Caco-2 (cell line): ENCODE results near the gene HEXIM2. TPM values are rescaled to one million over a fixed set of nuclear protein-coding genes. Genes with fewer than 3 reads are reported as not detected.

Experiments used
- BruUV-seq: library from RNA; stranded (reverse); fragments of 400-500 nt; replicated peaks from 2 replicates; lab custom pipeline; 2021; lab: Mats Ljungman, UMichigan
- CTCF ChIA-PET: fragments of 300-600 bp; sonication (Branson Sonifier 250); formaldehyde crosslinking; loops from one replicate; lab custom pipeline; 2022; ENCODE audit warnings: antibody characterized with exemption; lab: Charles Lee
- POLR2A ChIA-PET: fragments of 300-600 bp; sonication (Branson Sonifier 250); formaldehyde crosslinking; loops from one replicate; lab custom pipeline; 2022; ENCODE audit warnings: antibody characterized with exemption; lab: Charles Lee
- DNase-seq, 2 experiments: peaks; one replicate each; pipeline versions ENCODE4 v3.0.0 to v3.0.0-alpha.2; 2020 to 2022
- H3K27me3 ChIP-seq: replicated peaks from 2 replicates; pipeline ENCODE4 v1.6.0; 2011; ENCODE audit warnings: low read length; ENCODE audit not compliant: control insufficient read depth, insufficient read depth
- H3K36me3 ChIP-seq: 2 replicates; pipeline ENCODE4 v1.5.1; 2011; ENCODE audit warnings: low read length; ENCODE audit not compliant: control insufficient read depth, insufficient read depth
- H3K4me1 ChIP-seq: fragments of 250-450 bp; sonication (Bioruptor Pico); 2 replicates; pipeline ENCODE4 v1.5.1; 2020; ENCODE audit warnings: mild to moderate bottlenecking
- H3K4me3 ChIP-seq: 2 replicates; pipeline ENCODE4 v1.5.1; 2011; ENCODE audit warnings: low read depth, mild to moderate bottlenecking, control low read depth, low read length
- H3K9me3 ChIP-seq: fragments of 250-450 bp; sonication (Bioruptor Pico); 2 replicates; pipeline ENCODE4 v1.5.1; 2020; ENCODE audit warnings: mild to moderate bottlenecking, moderate library complexity
- H3K27ac Mint-ChIP-seq: one replicate; pipeline ENCODE4 v1.8.0; 2022; ENCODE audit warnings: mixed read lengths; ENCODE audit not compliant: unreplicated experiment
- H3K27me3 Mint-ChIP-seq: one replicate; pipeline ENCODE4 v1.8.0; 2022; ENCODE audit warnings: mixed read lengths; ENCODE audit not compliant: insufficient read depth, unreplicated experiment
- H3K36me3 Mint-ChIP-seq: one replicate; pipeline ENCODE4 v1.8.0; 2022; ENCODE audit warnings: mild to moderate bottlenecking, mixed read lengths; ENCODE audit not compliant: insufficient read depth, unreplicated experiment
- H3K4me1 Mint-ChIP-seq: one replicate; pipeline ENCODE4 v1.8.0; 2022; ENCODE audit warnings: low read depth, mixed read lengths; ENCODE audit not compliant: unreplicated experiment
- H3K4me3 Mint-ChIP-seq: one replicate; pipeline ENCODE4 v1.8.0; 2022; ENCODE audit warnings: mild to moderate bottlenecking, moderate library complexity, mixed read lengths; ENCODE audit not compliant: unreplicated experiment
- H3K9me3 Mint-ChIP-seq: one replicate; pipeline ENCODE4 v1.8.0; 2022; ENCODE audit warnings: mixed read lengths; ENCODE audit not compliant: unreplicated experiment
- CTCF ChIP-seq, 2 experiments: fragments of 200-600 bp in 1 of 2; IDR thresholded peaks; 1 replicate in 1 of 2; 2 replicates in 1 of 2; pipeline versions ENCODE4 v1.5.1 to v1.8.0; 2011 to 2022; ENCODE audit warnings: antibody characterized with exemption in 1 of 2, control low read depth in 1 of 2, inconsistent platforms in 1 of 2, low read depth in 1 of 2, low read length in 1 of 2, mild to moderate bottlenecking in 1 of 2, moderate library complexity in 1 of 2; ENCODE audit not compliant: insufficient read depth in 1 of 2, severe bottlenecking in 1 of 2, unreplicated experiment in 1 of 2
- intact Hi-C: fragments of 100-400 bp; cut with micrococcal nuclease; formaldehyde crosslinking; loops from one replicate; pipeline ENCODE4 v1.10.0; 2022; ENCODE audit not compliant: unreplicated experiment
- total RNA-seq: library from RNA; stranded (reverse); gene quantifications from 2 replicates; pipeline ENCODE4 v1.2.3, GENCODE V29; 2022

HEXIM2 gene
- total RNA-seq, 1 experiment from 2014 or later = 12.7 TPM

DNA sequence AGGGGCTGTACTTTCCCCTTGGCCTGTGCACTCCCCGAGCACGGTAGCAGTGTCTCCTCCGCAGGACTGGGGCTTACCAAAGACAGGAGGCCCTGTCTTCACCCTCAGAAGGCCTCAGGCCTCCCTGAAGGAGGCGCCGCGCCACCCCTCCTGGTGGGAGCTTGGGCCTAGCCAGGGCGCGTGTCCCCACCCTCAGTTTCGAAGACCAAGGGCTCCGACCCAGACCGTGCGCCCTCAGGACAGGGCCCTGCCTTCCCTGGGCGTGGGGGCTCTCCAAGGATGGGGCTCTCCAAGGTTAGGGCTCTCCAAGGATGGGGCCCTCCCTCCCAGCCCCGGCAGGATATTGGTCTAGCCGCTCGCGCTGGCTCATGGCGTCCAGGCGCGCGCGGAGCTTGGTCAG, 41.1 kb upstream of the HEXIM2 start:
- ChIA-PET CTCF (interaction anchor here (1.0 kb wide), 1 partner anchor 15 kb away, joined by 7 read pairs; the partner anchor contains the start of gene ACBD4), POLR2A (no interaction called here)
- no peaks in the 10 kb centered on the region for H3K9me3 Mint-ChIP-seq
- no TSS peak for BruUV-seq
- H3K9me3 ChIP-seq = no peaks in the 10 kb centered on the region
- H3K27me3 ChIP-seq = no peaks in the 10 kb centered on the region
- no peaks in the 10 kb centered on the region for H3K27me3 Mint-ChIP-seq
- peaks cover 30% of the 10 kb centered on the region for H3K4me1 ChIP-seq
- no peak for DNase-seq
- no peak for TF ChIP-seq CTCF (IDR thresholded peaks at IDR 0.05; ENCODE audit: insufficient read depth in 1 of 2, low read depth in 1 of 2, low read length in 1 of 2, severe bottlenecking in 1 of 2, unreplicated experiment in 1 of 2)
- peaks cover 37% of the 10 kb centered on the region for H3K36me3 Mint-ChIP-seq
- H3K36me3 ChIP-seq = peaks cover 2% of the 10 kb centered on the region; the same call in 1 of the 2 replicates
- peaks cover 13% of the 10 kb centered on the region for H3K4me1 Mint-ChIP-seq
- intact Hi-C loops = no loop called here
- H3K4me3 ChIP-seq = no peak overlapping the region
- no peak overlapping the region for H3K27ac Mint-ChIP-seq
- no peak overlapping the region for H3K4me3 Mint-ChIP-seq

DNA sequence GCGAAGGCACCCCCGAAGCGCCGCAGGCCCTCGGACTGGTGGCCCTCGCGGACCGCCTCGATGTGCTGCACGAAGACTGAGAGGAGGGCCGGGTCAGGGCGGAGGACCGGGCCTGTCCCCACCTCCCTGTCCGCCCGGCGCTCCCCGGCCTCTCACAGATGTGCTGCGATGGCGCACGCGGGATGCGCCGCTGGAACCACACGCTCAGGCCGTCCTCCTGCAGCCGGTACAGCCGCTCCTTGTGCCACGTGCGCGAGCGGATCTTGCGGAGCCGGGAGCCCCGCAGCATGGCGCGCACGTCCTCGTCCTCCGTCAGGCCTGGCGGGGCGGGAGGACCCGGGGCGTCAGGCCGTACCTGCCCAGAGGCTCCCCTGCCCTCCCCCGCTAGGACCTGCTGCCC, 40.6 kb upstream of the HEXIM2 start:
- POLR2A ChIA-PET = no interaction called here
- H3K27ac Mint-ChIP-seq = no peak overlapping the region
- intact Hi-C loops = no loop called here

DNA sequence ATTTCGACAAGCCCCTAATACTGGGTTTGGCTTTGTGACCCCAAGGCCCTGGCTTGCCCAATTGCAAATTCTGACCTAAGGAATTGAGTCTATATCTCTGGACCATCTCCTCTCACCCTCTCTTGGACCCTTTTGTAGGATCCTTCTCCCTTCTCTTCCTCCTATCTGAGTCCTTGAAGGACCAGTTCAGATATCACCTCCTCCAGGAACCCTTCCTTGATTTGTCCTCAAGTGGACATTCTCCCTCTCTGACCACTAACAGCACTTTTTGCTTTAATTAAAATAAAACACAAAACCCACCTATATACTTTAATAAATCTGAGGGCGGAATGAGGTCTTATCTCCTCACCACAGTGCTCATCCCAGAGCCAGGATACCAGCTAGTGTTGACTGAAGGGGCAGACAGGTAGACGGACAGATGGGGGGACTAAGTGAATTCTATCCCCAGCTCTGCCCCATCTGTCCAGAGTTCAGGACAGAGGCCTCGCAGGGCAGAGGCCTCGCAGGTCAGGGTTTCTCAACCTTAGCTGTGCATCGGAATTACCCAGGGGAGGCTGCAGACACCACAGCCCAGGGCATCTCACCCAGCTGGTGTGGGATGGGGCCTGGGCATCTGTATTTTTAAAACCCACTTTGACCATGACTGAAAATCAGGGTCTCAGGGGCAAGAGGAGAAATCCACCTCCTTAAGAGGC, 38.5 kb upstream of the HEXIM2 start:
- BruUV-seq = no TSS peak
- H3K27me3 Mint-ChIP-seq = no peaks in the 10 kb centered on the region
- no peak overlapping the region for H3K4me3 ChIP-seq
- no peak overlapping the region for H3K4me3 Mint-ChIP-seq
- no peaks in the 10 kb centered on the region for H3K9me3 Mint-ChIP-seq
- H3K4me1 ChIP-seq = peaks cover 46% of the 10 kb centered on the region
- DNase-seq = no peak
- POLR2A ChIA-PET = no interaction called here
- H3K27ac Mint-ChIP-seq = peak overlapping the region; percentile 24
- TF ChIP-seq CTCF (IDR thresholded peaks at IDR 0.05; ENCODE audit: insufficient read depth in 1 of 2, low read depth in 1 of 2, low read length in 1 of 2, severe bottlenecking in 1 of 2, unreplicated experiment in 1 of 2) = no peak
- no peaks in the 10 kb centered on the region for H3K9me3 ChIP-seq
- peaks cover 21% of the 10 kb centered on the region for H3K4me1 Mint-ChIP-seq
- 0 out of 2 replicates have a peak, but pooled peaks cover under 1% of the 10 kb centered on the region for H3K36me3 ChIP-seq
- CTCF ChIA-PET = interaction anchor here (2.7 kb wide), 1 partner anchor 12 kb away, joined by 8 read pairs; the partner anchor contains the start of gene ACBD4
- H3K36me3 Mint-ChIP-seq = peaks cover 39% of the 10 kb centered on the region
- no peaks in the 10 kb centered on the region for H3K27me3 ChIP-seq
- intact Hi-C loops = no loop called here

More for the DNA sequence above, 40.6 kb upstream of the HEXIM2 start:
- Mint-ChIP-seq H3K9me3 (no peaks in the 10 kb centered on the region), H3K4me1 (peaks cover 12% of the 10 kb centered on the region), H3K36me3 (peaks cover 39% of the 10 kb centered on the region), H3K4me3 (no peak overlapping the region), H3K27me3 (no peaks in the 10 kb centered on the region)
- Histone ChIP-seq H3K4me1 (peaks cover 30% of the 10 kb centered on the region), H3K4me3 (no peak overlapping the region), H3K27me3 (no peaks in the 10 kb centered on the region), H3K9me3 (no peaks in the 10 kb centered on the region), H3K36me3 (peaks cover 2% of the 10 kb centered on the region; the same call in 1 of the 2 replicates)
- CTCF ChIA-PET = no interaction called here
- DNase-seq = no peak
- no peak for TF ChIP-seq CTCF (IDR thresholded peaks at IDR 0.05; ENCODE audit: insufficient read depth in 1 of 2, low read depth in 1 of 2, low read length in 1 of 2, severe bottlenecking in 1 of 2, unreplicated experiment in 1 of 2)
- BruUV-seq = no TSS peak
